Panc1 (cell line): ENCODE data around the gene ALK. TPM values are rescaled to one million over a fixed set of nuclear protein-coding genes. Genes with fewer than 3 reads are reported as not detected.

ENCODE experiments used
- ATAC-seq: fragments of 200-7000 bp; cut with Tn5 transposase; 2 replicates; pipeline ENCODE4 v1.9.1; 2020; ENCODE audit warnings: mild to moderate bottlenecking, moderate library complexity
- BruUV-seq: library from RNA; stranded (reverse); fragments of 400-500 nt; replicated peaks from 2 replicates; lab custom pipeline; 2021; lab: Mats Ljungman, UMichigan
- CTCF ChIA-PET: fragments of 300-600 bp; sonication (Branson Sonifier 250); formaldehyde crosslinking; loops from one replicate; lab custom pipeline; 2022; ENCODE audit warnings: antibody characterized with exemption; lab: Charles Lee
- POLR2A ChIA-PET: fragments of 300-600 bp; sonication (Branson Sonifier 250); formaldehyde crosslinking; loops from one replicate; lab custom pipeline; 2022; ENCODE audit warnings: antibody characterized with exemption; lab: Charles Lee
- DNase-seq: peaks from one replicate; pipeline ENCODE4 v3.0.0-alpha.2; 2010; ENCODE audit warnings: low read depth, low spot score
- H3K27ac ChIP-seq: 2 replicates; pipeline ENCODE4 v1.5.1; 2011; ENCODE audit warnings: mild to moderate bottlenecking, low read length, inconsistent platforms
- H3K27me3 ChIP-seq: fragments of 200-500 bp; sonication (Bioruptor generic); 2 replicates; pipeline ENCODE4 v1.6.0; 2014; ENCODE audit warnings: low read length, inconsistent platforms; ENCODE audit not compliant: control insufficient read depth, insufficient read depth
- H3K36me3 ChIP-seq: fragments of 200-500 bp; sonication (Bioruptor generic); 2 replicates; pipeline ENCODE4 v1.5.1; 2014; ENCODE audit warnings: inconsistent platforms, mild to moderate bottlenecking, low read length, moderate library complexity; ENCODE audit not compliant: control insufficient read depth, insufficient read depth
- H3K4me1 ChIP-seq: 2 replicates; pipeline ENCODE4 v1.5.1; 2011; ENCODE audit warnings: inconsistent platforms, mild to moderate bottlenecking, low read length, moderate library complexity; ENCODE audit not compliant: control insufficient read depth, insufficient read depth
- H3K4me3 ChIP-seq, 2 experiments: 2 replicates each; pipeline ENCODE4 v1.5.1; 2011 to 2012; ENCODE audit warnings: low read depth in 2 of 2, low read length in 2 of 2, mild to moderate bottlenecking in 2 of 2, inconsistent platforms in 1 of 2, moderate library complexity in 1 of 2
- H3K9me3 ChIP-seq: fragments of 200-500 bp; sonication (Bioruptor generic); 2 replicates; pipeline ENCODE4 v1.5.1; 2014; ENCODE audit warnings: low read depth, mild to moderate bottlenecking, inconsistent platforms, low read length, moderate library complexity; ENCODE audit not compliant: control insufficient read depth, insufficient read depth
- CTCF ChIP-seq: fragments of 450-650 bp; IDR thresholded peaks from 2 replicates; pipeline ENCODE4 v1.5.1; 2017; ENCODE audit warnings: mild to moderate bottlenecking
- POLR2AphosphoS5 ChIP-seq: IDR thresholded peaks from 2 replicates; pipeline ENCODE4 v1.6.1; 2012; ENCODE audit warnings: mild to moderate bottlenecking, low read depth, low read length, moderate library complexity
- REST ChIP-seq, 2 experiments: IDR thresholded peaks; 2 replicates each; pipeline ENCODE4 v1.6.1; 2011 to 2012; ENCODE audit warnings: low read depth in 2 of 2, control low read depth in 1 of 2, low read length in 1 of 2, mild to moderate bottlenecking in 1 of 2, moderate library complexity in 1 of 2; ENCODE audit not compliant: insufficient read depth in 1 of 2
- SIN3A ChIP-seq: IDR thresholded peaks from 2 replicates; pipeline ENCODE4 v1.6.1; 2012; ENCODE audit warnings: low read depth, mild to moderate bottlenecking, low read length, moderate library complexity, borderline replicate concordance; ENCODE audit not compliant: insufficient read depth
- TCF7L2 ChIP-seq: IDR thresholded peaks from 2 replicates; pipeline ENCODE4 v1.6.1; 2011; ENCODE audit warnings: mild to moderate bottlenecking, low read depth, low read length, inconsistent platforms
- in situ Hi-C: cut with HindIII; loops from 2 replicates; pipeline ENCODE4 v1.10.0; 2016; ENCODE audit warnings: low sequenced_read_pairs, low pct_unique_long_range_greater_than_20kb
- intact Hi-C: fragments of 100-400 bp; cut with micrococcal nuclease; formaldehyde crosslinking; loops from one replicate; pipeline ENCODE4 v1.10.0; 2022; ENCODE audit not compliant: unreplicated experiment
- total RNA-seq: library from RNA; stranded (reverse); gene quantifications from one replicate; pipeline ENCODE4 v1.2.1, GENCODE V29; 2021; ENCODE audit not compliant: unreplicated experiment

The ALK gene
- total RNA-seq, 1 experiment from 2014 or later: not detected

DNA sequence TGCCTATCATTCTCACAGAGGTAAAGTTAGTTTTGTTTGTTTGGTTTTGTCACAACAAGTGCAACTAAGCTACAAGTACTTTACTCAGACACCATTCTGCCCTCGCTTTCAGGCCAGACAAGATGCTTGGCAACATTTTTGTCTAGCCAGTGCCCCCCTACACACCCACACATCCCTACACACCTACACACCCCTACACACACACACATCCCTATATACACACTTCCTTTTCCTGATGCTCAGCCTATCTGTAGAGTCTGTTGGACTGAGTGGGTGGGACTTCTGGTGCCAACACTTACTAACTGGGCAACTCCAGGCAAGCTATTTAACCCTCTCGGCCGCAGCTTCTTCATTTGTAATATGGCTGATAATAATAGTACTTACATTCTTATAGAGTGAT lies 161.4 kb downstream of the ALK start:
- ChIA-PET CTCF (no interaction called here), POLR2A (no interaction called here)
- no TSS peak for BruUV-seq
- TF ChIP-seq CTCF (no peak), TCF7L2 (no peak), POLR2AphosphoS5 (no peak), REST (IDR thresholded peaks at IDR 0.05; ENCODE audit: insufficient read depth in 1 of 2, low read depth in 2 of 2, low read length in 1 of 2) (no peak), SIN3A (no peak)
- no peaks in the 10 kb centered on the region for H3K9me3 ChIP-seq
- H3K4me3 ChIP-seq: no peak overlapping the region
- no peaks in the 10 kb centered on the region for H3K36me3 ChIP-seq
- intact Hi-C loops: no loop called here
- no peak overlapping the region for H3K27ac ChIP-seq
- DNase-seq (no peak), ATAC-seq (no peak)
- in situ Hi-C loops: no loop called here
- H3K27me3 ChIP-seq: no peaks in the 10 kb centered on the region
- no peaks in the 10 kb centered on the region for H3K4me1 ChIP-seq

DNA sequence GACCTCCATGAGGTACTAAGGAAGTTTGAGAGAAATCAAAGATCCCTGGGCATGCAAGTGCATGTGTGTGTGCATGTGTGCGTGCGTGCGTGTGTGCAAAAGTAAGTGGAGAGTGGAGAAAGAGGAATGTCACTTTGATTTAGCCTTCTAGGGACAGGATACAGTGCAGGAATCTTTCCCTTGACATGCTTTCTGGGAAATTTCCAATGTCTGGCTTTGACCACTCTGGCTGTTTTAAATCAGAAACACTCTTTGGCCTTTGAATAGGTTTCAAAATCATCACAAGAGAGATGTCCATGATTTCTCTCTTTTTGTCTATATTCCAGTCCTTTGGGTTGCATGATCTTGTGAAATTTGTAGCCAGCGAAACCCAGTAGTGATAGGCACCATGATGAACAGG lies 162.0 kb downstream of the ALK start:
- no peak overlapping the region for H3K4me3 ChIP-seq
- H3K36me3 ChIP-seq: no peaks in the 10 kb centered on the region
- no peaks in the 10 kb centered on the region for H3K4me1 ChIP-seq
- H3K27me3 ChIP-seq: no peaks in the 10 kb centered on the region
- no peak for DNase-seq
- ChIA-PET POLR2A (no interaction called here), CTCF (no interaction called here)
- no peaks in the 10 kb centered on the region for H3K9me3 ChIP-seq
- no peak overlapping the region for H3K27ac ChIP-seq
- no peak for TF ChIP-seq SIN3A
- TF ChIP-seq TCF7L2: no peak
- no peak for TF ChIP-seq POLR2AphosphoS5
- no peak for TF ChIP-seq REST (IDR thresholded peaks at IDR 0.05; ENCODE audit: insufficient read depth in 1 of 2, low read depth in 2 of 2, low read length in 1 of 2)
- no peak for TF ChIP-seq CTCF
- BruUV-seq: no TSS peak
- ATAC-seq: no peak
- in situ Hi-C loops (no loop called here), intact Hi-C loops (no loop called here)
